ENCODE data around the gene SPOP.

SPOP gene

GRCh38 chr17:49723423-49723822, 45.5 kb upstream of the SPOP start:
- no peaks in the 10 kb centered on the region for H3K27me3 ChIP-seq (ENCODE audit: low read length)
- TF ChIP-seq, protein P1, sequence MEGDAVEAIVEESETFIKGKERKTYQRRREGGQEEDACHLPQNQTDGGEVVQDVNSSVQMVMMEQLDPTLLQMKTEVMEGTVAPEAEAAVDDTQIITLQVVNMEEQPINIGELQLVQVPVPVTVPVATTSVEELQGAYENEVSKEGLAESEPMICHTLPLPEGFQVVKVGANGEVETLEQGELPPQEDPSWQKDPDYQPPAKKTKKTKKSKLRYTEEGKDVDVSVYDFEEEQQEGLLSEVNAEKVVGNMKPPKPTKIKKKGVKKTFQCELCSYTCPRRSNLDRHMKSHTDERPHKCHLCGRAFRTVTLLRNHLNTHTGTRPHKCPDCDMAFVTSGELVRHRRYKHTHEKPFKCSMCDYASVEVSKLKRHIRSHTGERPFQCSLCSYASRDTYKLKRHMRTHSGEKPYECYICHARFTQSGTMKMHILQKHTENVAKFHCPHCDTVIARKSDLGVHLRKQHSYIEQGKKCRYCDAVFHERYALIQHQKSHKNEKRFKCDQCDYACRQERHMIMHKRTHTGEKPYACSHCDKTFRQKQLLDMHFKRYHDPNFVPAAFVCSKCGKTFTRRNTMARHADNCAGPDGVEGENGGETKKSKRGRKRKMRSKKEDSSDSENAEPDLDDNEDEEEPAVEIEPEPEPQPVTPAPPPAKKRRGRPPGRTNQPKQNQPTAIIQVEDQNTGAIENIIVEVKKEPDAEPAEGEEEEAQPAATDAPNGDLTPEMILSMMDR (IDR thresholded peaks at IDR 0.05; ENCODE audit: insufficient read depth, low read length, poor library complexity, severe bottlenecking): no peak
- TF ChIP-seq EZH2phosphoT487 (conservative IDR thresholded peaks at IDR 0.05; ENCODE audit: low read length): no peak
- H4K20me1 ChIP-seq (ENCODE audit: low read depth, low read length): no peaks in the 10 kb centered on the region
- no peak overlapping the region for H3K27ac ChIP-seq (ENCODE audit: low read depth, low read length)
- no peaks in the 10 kb centered on the region for H3F3A ChIP-seq (ENCODE audit: insufficient read depth)
- no peaks in the 10 kb centered on the region for H3K9me2 ChIP-seq (replicated peaks; ENCODE audit: insufficient read depth, low read length)
- H3K4me2 ChIP-seq (ENCODE audit: low read depth, low read length, poor library complexity, severe bottlenecking): no peak overlapping the region
- H3K9ac ChIP-seq (ENCODE audit: low read length): no peak overlapping the region
- H2AFZ ChIP-seq (ENCODE audit: low read depth, low read length, severe bottlenecking): no peak overlapping the region
- H3K36me3 ChIP-seq (ENCODE audit: low read length): no peaks in the 10 kb centered on the region
- H3K9me3 ChIP-seq (ENCODE audit: insufficient read depth, low read length): no peaks in the 10 kb centered on the region
- H3K4me3 ChIP-seq (ENCODE audit: insufficient read depth, low read length, poor library complexity, severe bottlenecking): no peak overlapping the region
- H3K79me2 ChIP-seq (ENCODE audit: insufficient read depth, low read length): no peaks in the 10 kb centered on the region

DNA sequence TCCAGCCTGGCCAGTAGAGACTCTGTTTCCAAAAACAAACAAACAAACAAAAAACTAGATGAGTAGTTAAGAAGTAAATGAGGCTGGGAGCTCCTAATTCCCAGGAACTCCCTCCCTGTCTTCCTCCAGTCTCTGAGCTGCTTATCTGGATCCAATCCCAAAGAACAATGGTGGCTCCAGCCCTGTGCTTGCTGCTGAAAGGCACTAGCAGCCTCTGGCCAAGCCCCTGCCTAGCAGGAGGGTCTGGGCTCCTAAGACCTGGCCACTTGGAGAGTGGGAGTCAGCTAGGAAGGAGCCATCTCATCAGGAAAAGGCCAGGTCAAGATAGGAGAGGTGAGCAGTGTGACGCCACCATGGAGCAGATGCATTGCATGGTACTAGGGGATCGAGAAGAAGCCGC, 44.2 kb upstream of the SPOP start:
- H3K9ac ChIP-seq (ENCODE audit: low read length): no peak overlapping the region
- TF ChIP-seq, protein P1 (IDR thresholded peaks at IDR 0.05; ENCODE audit: insufficient read depth, low read length, poor library complexity, severe bottlenecking): no peak
- TF ChIP-seq EZH2phosphoT487 (conservative IDR thresholded peaks at IDR 0.05; ENCODE audit: low read length): no peak
- H3K79me2 ChIP-seq (ENCODE audit: insufficient read depth, low read length): no peaks in the 10 kb centered on the region
- H3K4me3 ChIP-seq (ENCODE audit: insufficient read depth, low read length, poor library complexity, severe bottlenecking): no peak overlapping the region
- no peaks in the 10 kb centered on the region for H3F3A ChIP-seq (ENCODE audit: insufficient read depth)
- H4K20me1 ChIP-seq (ENCODE audit: low read depth, low read length): no peaks in the 10 kb centered on the region
- no peaks in the 10 kb centered on the region for H3K9me3 ChIP-seq (ENCODE audit: insufficient read depth, low read length)
- no peaks in the 10 kb centered on the region for H3K36me3 ChIP-seq (ENCODE audit: low read length)
- H3K27ac ChIP-seq (ENCODE audit: low read depth, low read length): no peak overlapping the region
- no peak overlapping the region for H2AFZ ChIP-seq (ENCODE audit: low read depth, low read length, severe bottlenecking)
- H3K4me2 ChIP-seq (ENCODE audit: low read depth, low read length, poor library complexity, severe bottlenecking): no peak overlapping the region
- H3K27me3 ChIP-seq (ENCODE audit: low read length): no peaks in the 10 kb centered on the region
- no peaks in the 10 kb centered on the region for H3K9me2 ChIP-seq (replicated peaks; ENCODE audit: insufficient read depth, low read length)

GRCh38 chr17:49717371-49717861, 39.5 kb upstream of the SPOP start:
- Histone ChIP-seq H2AFZ (ENCODE audit: low read depth, low read length, severe bottlenecking) (no peak overlapping the region), H4K20me1 (ENCODE audit: low read depth, low read length) (no peaks in the 10 kb centered on the region), H3K4me3 (ENCODE audit: insufficient read depth, low read length, poor library complexity, severe bottlenecking) (no peak overlapping the region), H3K79me2 (ENCODE audit: insufficient read depth, low read length) (no peaks in the 10 kb centered on the region), H3K9me3 (ENCODE audit: insufficient read depth, low read length) (no peaks in the 10 kb centered on the region), H3F3A (ENCODE audit: insufficient read depth) (no peaks in the 10 kb centered on the region), H3K27ac (ENCODE audit: low read depth, low read length) (no peak overlapping the region), H3K4me2 (ENCODE audit: low read depth, low read length, poor library complexity, severe bottlenecking) (no peak overlapping the region), H3K27me3 (ENCODE audit: low read length) (no peaks in the 10 kb centered on the region), H3K36me3 (ENCODE audit: low read length) (no peaks in the 10 kb centered on the region), H3K9ac (ENCODE audit: low read length) (no peak overlapping the region), H3K9me2 (replicated peaks; ENCODE audit: insufficient read depth, low read length) (no peaks in the 10 kb centered on the region)
- TF ChIP-seq EZH2phosphoT487 (conservative IDR thresholded peaks at IDR 0.05; ENCODE audit: low read length): no peak
- TF ChIP-seq, protein P1 (IDR thresholded peaks at IDR 0.05; ENCODE audit: insufficient read depth, low read length, poor library complexity, severe bottlenecking): no peak

Measured in SU-DHL-6 (cell line).